H1 (cell line): ENCODE data around the gene NOD2. TPM values are rescaled to one million over a fixed set of nuclear protein-coding genes. Genes with fewer than 3 reads are reported as not detected.
A peak's percentile ranks its signal among the peaks of the same experiment; 100 is the strongest.

Source experiments
- CTCF ChIA-PET: fragments of 300-600 bp; sonication (Branson Sonifier 250); formaldehyde crosslinking; loops from one replicate; lab custom pipeline; 2021; ENCODE audit not compliant: partially characterized antibody; lab: Charles Lee
- POLR2A ChIA-PET: fragments of 300-600 bp; sonication (Branson Sonifier 250); formaldehyde crosslinking; loops from one replicate; lab custom pipeline; 2021; ENCODE audit warnings: inconsistent platforms; ENCODE audit not compliant: partially characterized antibody; lab: Charles Lee
- DNase-seq, 2 experiments: peaks; one replicate each; pipeline versions ENCODE4 v3.0.0 to v3.0.0-alpha.2; 2010 to 2022; ENCODE audit warnings: low spot score in 2 of 2, low read depth in 1 of 2, mixed read lengths in 1 of 2
- FAIRE-seq: peaks from 2 replicates; lab custom pipeline; 2011; peaks lifted over from hg19 to GRCh38; lab: Jason Lieb, UNC
- H2AFZ ChIP-seq: 2 replicates; pipeline ENCODE4 v1.8.1; 2012; ENCODE audit warnings: low read length, inconsistent platforms
- H2AK5ac ChIP-seq: 2 replicates; pipeline ENCODE4 v1.6.1; 2013; ENCODE audit warnings: low read depth, low read length
- H2BK120ac ChIP-seq: replicated peaks from 2 replicates; pipeline ENCODE3; 2013; ENCODE audit warnings: low read depth, low read length, inconsistent platforms
- H2BK12ac ChIP-seq: 2 replicates; pipeline ENCODE4 v1.6.1; 2013; ENCODE audit warnings: low read depth, low read length
- H2BK15ac ChIP-seq: 2 replicates; pipeline ENCODE4 v1.6.1; 2013; ENCODE audit warnings: low read length
- H2BK20ac ChIP-seq: 2 replicates; pipeline ENCODE4 v1.6.1; 2013; ENCODE audit warnings: low read length
- H2BK5ac ChIP-seq: 2 replicates; pipeline ENCODE4 v1.6.1; 2013; ENCODE audit warnings: low read depth, low read length
- H3K14ac ChIP-seq: 2 replicates; pipeline ENCODE4 v1.6.1; 2013; ENCODE audit warnings: inconsistent platforms; ENCODE audit not compliant: insufficient read length
- H3K18ac ChIP-seq: 2 replicates; pipeline ENCODE4 v1.6.1; 2013; ENCODE audit warnings: low read length; ENCODE audit errors: extremely low read depth
- H3K23ac ChIP-seq: 2 replicates; pipeline ENCODE4 v1.6.1; 2013; ENCODE audit warnings: inconsistent platforms; ENCODE audit not compliant: insufficient read length
- H3K23me2 ChIP-seq: 2 replicates; pipeline ENCODE4 v1.6.1; 2013; ENCODE audit warnings: low read depth, low read length
- H3K27ac ChIP-seq: 2 replicates; pipeline ENCODE4 v1.6.1; 2011; ENCODE audit warnings: low read depth, low read length, inconsistent platforms
- H3K27me3 ChIP-seq, 4 experiments: replicated peaks in 1 of 4; 1 replicate in 1 of 4; 2 replicates in 3 of 4; pipeline versions ENCODE4 v1.6.1 to v1.8.1; 2011 to 2013; ENCODE audit warnings: low read length in 3 of 4, mild to moderate bottlenecking in 3 of 4, inconsistent platforms in 2 of 4, mixed read lengths in 2 of 4, moderate library complexity in 1 of 4; ENCODE audit not compliant: control insufficient read depth in 3 of 4, insufficient read depth in 3 of 4; ENCODE audit errors: extremely low read depth in 1 of 4
- H3K36me3 ChIP-seq, 4 experiments: 2 replicates each; pipeline versions ENCODE4 v1.6.1 to v1.8.1; 2011 to 2013; ENCODE audit warnings: mild to moderate bottlenecking in 4 of 4, low read length in 3 of 4, moderate library complexity in 2 of 4, control low read depth in 1 of 4, inconsistent platforms in 1 of 4; ENCODE audit not compliant: insufficient read depth in 4 of 4, control insufficient read depth in 2 of 4
- H3K4ac ChIP-seq: replicated peaks from 2 replicates; pipeline ENCODE3; 2013; ENCODE audit warnings: low read length, low read depth, mixed read lengths, inconsistent platforms; ENCODE audit not compliant: insufficient read length
- H3K4me1 ChIP-seq, 4 experiments: replicated peaks in 1 of 4; 1 replicate in 1 of 4; 2 replicates in 3 of 4; pipeline versions ENCODE4 v1.6.1 to v1.8.1; 2011 to 2013; ENCODE audit warnings: low read length in 3 of 4, inconsistent platforms in 2 of 4, mixed read lengths in 1 of 4; ENCODE audit not compliant: insufficient read depth in 4 of 4, control insufficient read depth in 3 of 4
- H3K4me2 ChIP-seq, 2 experiments: 2 replicates each; pipeline versions ENCODE4 v1.6.1 to v1.8.1; 2011 to 2013; ENCODE audit warnings: low read depth in 2 of 2, low read length in 2 of 2, control low read depth in 1 of 2, inconsistent platforms in 1 of 2, mild to moderate bottlenecking in 1 of 2; ENCODE audit not compliant: insufficient read depth in 1 of 2
- H3K4me3 ChIP-seq, 4 experiments: fragments of 200-600, 300-600 bp in 1 of 4; sonication (generic), shearing (Covaris generic), sonication (Bioruptor Twin) in 1 of 4; 2 replicates each; pipeline versions ENCODE4 v1.5.1 to v1.8.1; 2011 to 2016; ENCODE audit warnings: low read length in 4 of 4, low read depth in 3 of 4, control low read depth in 2 of 4, inconsistent platforms in 2 of 4, mild to moderate bottlenecking in 2 of 4, mixed read lengths in 1 of 4, moderate library complexity in 1 of 4; ENCODE audit not compliant: insufficient read depth in 2 of 4; ENCODE audit errors: extremely low read depth in 1 of 4
- H3K56ac ChIP-seq: replicated peaks from 2 replicates; pipeline ENCODE3; 2013; ENCODE audit warnings: low read depth, mild to moderate bottlenecking, mixed read lengths, low read length, inconsistent platforms; ENCODE audit not compliant: insufficient read length
- H3K79me1 ChIP-seq: 2 replicates; pipeline ENCODE4 v1.6.1; 2013; ENCODE audit warnings: low read depth, low read length, control low read depth
- H3K79me2 ChIP-seq, 2 experiments: 2 replicates each; pipeline versions ENCODE4 v1.6.1 to v1.8.1; 2012 to 2013; ENCODE audit warnings: low read length in 2 of 2, mild to moderate bottlenecking in 2 of 2, inconsistent platforms in 1 of 2; ENCODE audit not compliant: insufficient read depth in 2 of 2, control insufficient read depth in 1 of 2
- H3K9ac ChIP-seq, 4 experiments: replicated peaks in 1 of 4; 1 replicate in 1 of 4; 2 replicates in 3 of 4; pipeline versions ENCODE4 v1.6.1 to v1.8.1; 2011 to 2013; ENCODE audit warnings: low read depth in 3 of 4, low read length in 3 of 4, control low read depth in 2 of 4, mild to moderate bottlenecking in 2 of 4, moderate library complexity in 2 of 4, inconsistent platforms in 1 of 4; ENCODE audit errors: extremely low read depth in 1 of 4
- H3K9me3 ChIP-seq, 2 experiments: 2 replicates each; pipeline versions ENCODE4 v1.6.1 to v1.8.1; 2012 to 2013; ENCODE audit warnings: mild to moderate bottlenecking in 2 of 2, moderate library complexity in 2 of 2, control low read depth in 1 of 2, inconsistent platforms in 1 of 2, low read depth in 1 of 2, low read length in 1 of 2, mixed read lengths in 1 of 2; ENCODE audit not compliant: insufficient read depth in 2 of 2
- H4K20me1 ChIP-seq, 2 experiments: replicated peaks in 1 of 2; 2 replicates each; pipeline versions ENCODE3 to v1.8.1; 2011 to 2013; ENCODE audit warnings: inconsistent platforms in 2 of 2, low read length in 2 of 2, mild to moderate bottlenecking in 1 of 2; ENCODE audit not compliant: insufficient read depth in 2 of 2, control insufficient read depth in 1 of 2
- H4K5ac ChIP-seq: 2 replicates; pipeline ENCODE4 v1.6.1; 2013; ENCODE audit warnings: low read length, low read depth, mixed read lengths, inconsistent platforms; ENCODE audit not compliant: insufficient read length
- H4K8ac ChIP-seq: 2 replicates; pipeline ENCODE4 v1.8.0; 2013; ENCODE audit warnings: mild to moderate bottlenecking, moderate library complexity, low read length, inconsistent platforms; ENCODE audit not compliant: insufficient read depth; ENCODE audit errors: extremely low read depth
- H4K91ac ChIP-seq: replicated peaks from 2 replicates; pipeline ENCODE3; 2013; ENCODE audit warnings: low read length, mixed read lengths, inconsistent platforms; ENCODE audit not compliant: insufficient read length
- SRF ChIP-seq: IDR thresholded peaks from 2 replicates; pipeline ENCODE4 v1.6.1; 2011; ENCODE audit warnings: mild to moderate bottlenecking, low read depth, low read length, moderate library complexity
- ZNF274 ChIP-seq: IDR thresholded peaks from 2 replicates; pipeline ENCODE4 v1.7.0; 2012; ENCODE audit warnings: low read length, borderline replicate concordance; ENCODE audit errors: extremely low read depth
- polyA plus RNA-seq, 7 experiments: library from polyadenylated mRNA; depleted of rRNA in 3 of 7; stranded (reverse) in 5 of 7; unstranded in 2 of 7; fragments of >200 nt in 5 of 7; fragments of 200-250 nt in 2 of 7; gene quantifications; 1 replicate in 5 of 7; 2 replicates in 1 of 7; 4 replicates in 1 of 7; pipeline versions ENCODE4 v1.2.1 to v1.2.3, GENCODE V29; 2011 to 2013; ENCODE audit warnings: missing spikeins in 2 of 7, mixed read lengths in 2 of 7
- total RNA-seq: library from RNA; stranded (reverse); fragmentation: NEBNext Ultra II Directional; extraction: Animal tissue kit (Norgen Biotek cat#: 25700); gene quantifications from 2 replicates; pipeline ENCODE4 v1.2.1, GENCODE V29; 2021

The NOD2 gene
- total and polyA plus RNA-seq, 2 of the 8 experiments (the other 6 are each of a cell fraction or from before 2014, with no cell fraction given) = 0.37 to 0.42 TPM

DNA sequence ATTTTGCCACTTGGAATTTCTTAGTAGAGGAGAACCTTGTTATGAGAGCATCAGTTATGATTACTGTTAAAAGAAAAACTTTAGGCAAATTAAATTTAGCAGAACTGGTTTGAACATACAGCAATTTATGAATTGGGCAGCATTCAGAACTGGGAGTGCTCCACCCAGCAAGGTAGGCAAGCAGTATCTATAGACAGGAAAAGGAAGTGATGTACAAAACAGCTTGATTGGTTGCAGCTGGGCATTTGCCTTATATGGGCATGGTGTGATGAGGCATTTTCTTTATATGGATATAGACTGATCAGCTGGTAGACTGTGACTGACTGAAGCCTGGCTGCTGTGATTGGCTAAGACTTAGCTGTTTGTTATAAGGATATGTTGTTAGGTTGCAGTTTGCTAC lies 30.9 kb downstream of the NOD2 start:
- H3K4me2 ChIP-seq = no peak overlapping the region
- no peak overlapping the region for H2AFZ ChIP-seq
- H2BK12ac ChIP-seq = no peak overlapping the region
- H3K27ac ChIP-seq = no peak overlapping the region
- H3K9ac ChIP-seq = no peak overlapping the region
- H3K23ac ChIP-seq = no peak overlapping the region
- no peak overlapping the region for H2BK20ac ChIP-seq
- no peak overlapping the region for H3K14ac ChIP-seq
- H4K91ac ChIP-seq = no peak overlapping the region
- no peaks in the 10 kb centered on the region for H3K27me3 ChIP-seq
- H3K18ac ChIP-seq = no peak overlapping the region
- H2BK15ac ChIP-seq = no peak overlapping the region
- H3K23me2 ChIP-seq = no peaks in the 10 kb centered on the region
- H4K20me1 ChIP-seq = no peaks in the 10 kb centered on the region
- no peak overlapping the region for H2BK120ac ChIP-seq
- H3K4ac ChIP-seq = no peak overlapping the region
- H2BK5ac ChIP-seq = no peak overlapping the region
- ChIA-PET POLR2A (no interaction called here), CTCF (interaction anchor here (1.0 to 2.0 kb wide), 3 partner anchors 20 to 350 kb away, joined by 3 to 7 read pairs (median 3); no protein-coding TSS in a partner anchor)
- H4K5ac ChIP-seq = no peak overlapping the region
- H3K9me3 ChIP-seq = no peaks in the 10 kb centered on the region
- H3K4me1 ChIP-seq = peaks cover 0 to 7% (median 3%) of the 10 kb centered on the region in 4 experiments; a peak in 5 of 7 replicates
- no peak for DNase-seq
- no peak overlapping the region for H3K56ac ChIP-seq
- H2AK5ac ChIP-seq = no peak overlapping the region
- no peaks in the 10 kb centered on the region for H3K79me1 ChIP-seq
- H3K36me3 ChIP-seq = no peaks in the 10 kb centered on the region
- no peak for TF ChIP-seq ZNF274
- TF ChIP-seq SRF = peak; percentile 90
- no peak overlapping the region for H3K4me3 ChIP-seq
- no peak for FAIRE-seq
- H3K79me2 ChIP-seq = no peaks in the 10 kb centered on the region
- no peak overlapping the region for H4K8ac ChIP-seq
